HCT116 (cell line): ENCODE data around the gene RBKS. TPM values are rescaled to one million over a fixed set of nuclear protein-coding genes. Genes with fewer than 3 reads are reported as not detected.

Experiments
- ATAC-seq: fragments of 200-7000 bp; cut with Tn5 transposase; 2 replicates; pipeline ENCODE4 v1.9.1; 2020; ENCODE audit warnings: mild to moderate bottlenecking, moderate library complexity
- BruUV-seq: library from RNA; stranded (reverse); fragments of 400-500 nt; replicated peaks from 2 replicates; lab custom pipeline; 2021; lab: Mats Ljungman, UMichigan
- CTCF ChIA-PET: fragments of 300-600 bp; sonication (Branson Sonifier 250); formaldehyde crosslinking; loops from one replicate; lab custom pipeline; 2021; ENCODE audit warnings: antibody characterized with exemption; lab: Charles Lee
- POLR2A ChIA-PET: fragments of 300-600, 350-600 bp; sonication (Branson Sonifier 250); formaldehyde crosslinking; loops from one replicate; lab custom pipeline; 2021; ENCODE audit warnings: antibody characterized with exemption; lab: Charles Lee
- RAD21 ChIA-PET, 2 experiments: fragments of 300-600 bp; sonication (Branson Sonifier 250); formaldehyde crosslinking; loops; one replicate each; lab custom pipeline; 2023; ENCODE audit warnings: low total read pairs in 2 of 2; ENCODE audit not compliant: uncharacterized antibody in 2 of 2, unreplicated experiment in 2 of 2, low non-redundant PET in 1 of 2; lab: Charles Lee
- DNase-seq: peaks from one replicate; pipeline ENCODE4 v3.0.0-alpha.2; 2010; ENCODE audit warnings: low read depth, low spot score
- H2AFZ ChIP-seq: fragments of 200-600 bp; shearing (Covaris generic), sonication (generic); 2 replicates; pipeline ENCODE4 v1.6.1; 2017; ENCODE audit warnings: low read depth, mixed run types, mixed read lengths, antibody characterized with exemption, low read length; ENCODE audit not compliant: poor library complexity, severe bottlenecking
- H3K27ac ChIP-seq: 2 replicates; pipeline ENCODE4 v1.5.1; 2012; ENCODE audit warnings: low read depth, low read length
- H3K27me3 ChIP-seq: fragments of 200-600 bp; sonication (generic); 2 replicates; pipeline ENCODE4 v1.6.1; 2016; ENCODE audit warnings: mixed run types, low read length, mixed read lengths; ENCODE audit not compliant: insufficient read depth
- H3K36me3 ChIP-seq, 2 experiments: fragments of 200-500 bp in 1 of 2; fragments of 200-600 bp in 1 of 2; sonication (Bioruptor generic) in 1 of 2; sonication (generic) in 1 of 2; 2 replicates each; pipeline versions ENCODE4 v1.5.1 to v1.6.1; 2014 to 2016; ENCODE audit warnings: low read length in 2 of 2, inconsistent platforms in 1 of 2, mixed read lengths in 1 of 2, mixed run types in 1 of 2; ENCODE audit not compliant: insufficient read depth in 2 of 2, control insufficient read depth in 1 of 2
- H3K4me1 ChIP-seq, 2 experiments: fragments of 200-600 bp in 1 of 2; sonication (generic) in 1 of 2; 2 replicates each; pipeline versions ENCODE4 v1.5.1 to v1.6.1; 2012 to 2017; ENCODE audit warnings: low read length in 2 of 2, inconsistent platforms in 1 of 2, mild to moderate bottlenecking in 1 of 2, mixed read lengths in 1 of 2, mixed run types in 1 of 2, moderate library complexity in 1 of 2; ENCODE audit not compliant: insufficient read depth in 2 of 2, control insufficient read depth in 1 of 2
- H3K4me2 ChIP-seq: fragments of 200-600 bp; sonication (generic); 2 replicates; pipeline ENCODE4 v1.6.1; 2017; ENCODE audit warnings: mixed run types, low read length, mixed read lengths
- H3K4me3 ChIP-seq, 2 experiments: fragments of 200-600 bp in 1 of 2; sonication (generic) in 1 of 2; replicated peaks in 1 of 2; 2 replicates each; pipeline ENCODE4 v1.5.1; 2011 to 2016; ENCODE audit warnings: low read length in 2 of 2, control low read depth in 1 of 2, low read depth in 1 of 2, mild to moderate bottlenecking in 1 of 2, mixed read lengths in 1 of 2, mixed run types in 1 of 2
- H3K79me2 ChIP-seq: fragments of 200-600 bp; sonication (generic); 2 replicates; pipeline ENCODE4 v1.6.1; 2017; ENCODE audit warnings: mild to moderate bottlenecking, mixed run types, low read length, moderate library complexity, mixed read lengths; ENCODE audit not compliant: insufficient read depth
- H3K9ac ChIP-seq: fragments of 200-600 bp; sonication (generic); 2 replicates; pipeline ENCODE4 v1.6.1; 2016; ENCODE audit warnings: low read length, mixed read lengths
- H3K9me2 ChIP-seq: fragments of 200-600 bp; sonication (generic), shearing (Covaris generic); 2 replicates; pipeline ENCODE4 v1.6.1; 2017; ENCODE audit warnings: mixed run types, mild to moderate bottlenecking, moderate library complexity; ENCODE audit not compliant: insufficient read depth
- H3K9me3 ChIP-seq, 2 experiments: fragments of 200-500 bp in 1 of 2; fragments of 200-600 bp in 1 of 2; sonication (Bioruptor generic) in 1 of 2; sonication (generic) in 1 of 2; 2 replicates each; pipeline ENCODE4 v1.6.1; 2014 to 2017; ENCODE audit warnings: low read length in 2 of 2, mixed read lengths in 2 of 2, inconsistent platforms in 1 of 2, low read depth in 1 of 2, mild to moderate bottlenecking in 1 of 2, mixed run types in 1 of 2, moderate library complexity in 1 of 2; ENCODE audit not compliant: control insufficient read depth in 1 of 2, insufficient read depth in 1 of 2
- H4K20me1 ChIP-seq: fragments of 200-600 bp; sonication (generic), shearing (Covaris generic); 2 replicates; pipeline ENCODE4 v1.6.1; 2017; ENCODE audit warnings: mixed run types, mild to moderate bottlenecking, moderate library complexity; ENCODE audit not compliant: insufficient read depth
- ELF1 ChIP-seq: IDR thresholded peaks from 2 replicates; pipeline ENCODE4 v1.6.1; 2012; ENCODE audit warnings: low read depth, borderline replicate concordance
- EZH2phosphoT487 ChIP-seq: fragments of 200-600 bp; IDR thresholded peaks from 2 replicates; pipeline ENCODE4 v1.6.1; 2018; ENCODE audit warnings: antibody characterized with exemption, borderline replicate concordance
- JUND ChIP-seq: IDR thresholded peaks from 2 replicates; pipeline ENCODE4 v1.6.1; 2012
- POLR2A ChIP-seq: IDR thresholded peaks from 2 replicates; pipeline ENCODE4 v1.7.0; 2011; ENCODE audit warnings: borderline replicate concordance; ENCODE audit not compliant: insufficient read depth, insufficient read length; ENCODE audit errors: extremely low read depth
- POLR2AphosphoS5 ChIP-seq: IDR thresholded peaks from 2 replicates; pipeline ENCODE4 v1.6.1; 2011; ENCODE audit warnings: mild to moderate bottlenecking, low read depth, low read length, moderate library complexity
- SP1 ChIP-seq: IDR thresholded peaks from 2 replicates; pipeline ENCODE4 v1.6.1; 2012; ENCODE audit warnings: low read depth
- YY1 ChIP-seq: IDR thresholded peaks from 2 replicates; pipeline ENCODE4 v1.6.1; 2011; ENCODE audit warnings: low read length, low read depth, moderate library complexity, mild to moderate bottlenecking; ENCODE audit not compliant: insufficient replicate concordance; ENCODE audit errors: extremely low read depth
- ZFX ChIP-seq: fragments of 450-650 bp; IDR thresholded peaks from 2 replicates; pipeline ENCODE4 v1.6.1; 2017
- ZNF274 ChIP-seq: fragments of 200-500 bp; sonication (Bioruptor generic); IDR thresholded peaks from 2 replicates; pipeline ENCODE4 v1.6.1; 2014; ENCODE audit warnings: mild to moderate bottlenecking, low read depth, low read length, inconsistent platforms
- intact Hi-C: fragments of 100-400 bp; cut with micrococcal nuclease; formaldehyde crosslinking; loops from 2 replicates; pipeline ENCODE4 v1.10.0; 2022
- total RNA-seq: library from RNA; stranded (reverse); gene quantifications from one replicate; pipeline ENCODE4 v1.2.1, GENCODE V29; 2021; ENCODE audit not compliant: unreplicated experiment

RBKS gene
- total RNA-seq, 1 experiment from 2014 or later = 2.4 TPM

DNA sequence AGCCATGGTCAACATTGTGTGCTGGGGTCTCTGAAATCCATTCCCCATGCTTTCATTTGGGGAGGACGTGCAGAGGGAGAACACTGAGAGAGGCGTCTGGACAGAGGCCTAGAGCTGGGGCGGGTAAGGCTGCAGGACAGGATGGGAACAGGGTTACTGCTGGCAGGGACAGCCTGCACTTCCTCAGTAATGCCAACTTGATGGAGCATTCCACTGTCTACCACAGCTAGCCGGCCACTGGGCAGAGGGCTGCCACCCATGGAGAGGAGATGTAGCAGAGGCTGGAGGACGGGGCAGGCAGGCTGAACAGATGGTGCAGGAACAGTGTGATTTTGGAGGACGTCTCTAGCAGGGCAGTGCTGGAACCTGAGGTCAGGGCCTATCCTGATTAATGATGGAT, 89.3 kb downstream of the RBKS start (continued):
- TF ChIP-seq ZNF274 = no peak
- no peak for TF ChIP-seq EZH2phosphoT487
- TF ChIP-seq YY1 = no peak
- no peak for TF ChIP-seq JUND
- TF ChIP-seq ZFX = no peak

DNA sequence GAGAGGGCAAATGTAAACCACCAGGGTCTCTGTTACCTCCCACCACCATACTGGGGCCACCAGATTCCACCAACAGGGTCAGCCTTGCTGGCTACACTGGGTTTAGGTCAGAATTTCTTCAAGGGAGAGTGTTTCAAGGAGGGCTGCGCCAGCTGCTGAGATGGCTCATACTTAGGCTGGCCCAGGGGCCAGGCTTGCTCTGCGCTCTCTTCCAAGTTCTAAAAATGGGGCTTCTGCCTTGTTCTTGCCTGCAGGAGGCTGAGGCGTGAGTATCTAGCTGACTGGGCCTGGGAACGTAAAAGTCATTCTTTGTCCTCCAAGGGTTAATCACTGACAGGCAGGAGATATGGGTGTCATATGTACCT, 90.6 kb downstream of the RBKS start:
- no peaks in the 10 kb centered on the region for H3K79me2 ChIP-seq
- RAD21 ChIA-PET = interaction anchor here in 1 of 2 experiments (0.6 kb wide), 1 partner anchor 596 kb away, joined by 8 read pairs; no protein-coding TSS in a partner anchor
- H3K27ac ChIP-seq = peak overlapping the region; percentile 81
- BruUV-seq = no TSS peak
- peaks cover 20 to 66% of the 10 kb centered on the region in 2 experiments for H3K4me1 ChIP-seq
- peak overlapping the region; percentile 69 for H3K4me2 ChIP-seq
- peak overlapping the region in 1 of 2 experiments; percentile 35; a peak in 2 of 4 replicates for H3K4me3 ChIP-seq
- intact Hi-C loops = no loop called here
- H2AFZ ChIP-seq = no peak overlapping the region
- POLR2A ChIA-PET = no interaction called here
- H3K36me3 ChIP-seq = no peaks in the 10 kb centered on the region
- H3K9me3 ChIP-seq = no peaks in the 10 kb centered on the region
- no peak for DNase-seq
- CTCF ChIA-PET = interaction anchor here (1.3 kb wide), 1 partner anchor 10 kb away, joined by 3 read pairs; no protein-coding TSS in a partner anchor
- TF ChIP-seq SP1 (no peak), ELF1 (no peak), POLR2AphosphoS5 (no peak), JUND (no peak), POLR2A (no peak)
- H3K9ac ChIP-seq = peak overlapping the region; percentile 45
- no peaks in the 10 kb centered on the region for H4K20me1 ChIP-seq
- no peaks in the 10 kb centered on the region for H3K27me3 ChIP-seq
- ATAC-seq = peak; percentile 59
- H3K9me2 ChIP-seq = no peaks in the 10 kb centered on the region
